DOHH2 (cell line): ENCODE results near the gene CDKAL1.

Experiments used
- H3F3A ChIP-seq: fragments of 200-600 bp; sonication (generic), shearing (Covaris generic); 2 replicates; pipeline ENCODE4 v1.6.0; 2016; ENCODE audit warnings: antibody characterized with exemption, mild to moderate bottlenecking; ENCODE audit not compliant: control insufficient read depth, insufficient read depth
- H3K27ac ChIP-seq: fragments of 200-600 bp; sonication (generic); 2 replicates; pipeline ENCODE4 v1.5.1; 2014; ENCODE audit warnings: low read depth, mild to moderate bottlenecking, low read length, moderate library complexity
- H3K27me3 ChIP-seq: fragments of 200-600 bp; sonication (generic); 2 replicates; pipeline ENCODE4 v1.6.1; 2014; ENCODE audit warnings: mild to moderate bottlenecking, low read length, mixed read lengths; ENCODE audit not compliant: control insufficient read depth
- H3K36me3 ChIP-seq: fragments of 200-600 bp; sonication (generic); 2 replicates; pipeline ENCODE4 v1.6.1; 2014; ENCODE audit warnings: mild to moderate bottlenecking, low read length, moderate library complexity, mixed read lengths; ENCODE audit not compliant: control insufficient read depth
- H3K4me1 ChIP-seq: fragments of 200-600 bp; sonication (generic); 2 replicates; pipeline ENCODE4 v1.6.1; 2014; ENCODE audit warnings: mild to moderate bottlenecking, low read length, mixed read lengths; ENCODE audit not compliant: control insufficient read depth
- H3K4me2 ChIP-seq: fragments of 200-600 bp; sonication (generic); 2 replicates; pipeline ENCODE4 v1.6.0; 2014; ENCODE audit warnings: mild to moderate bottlenecking, low read length, moderate library complexity
- H3K4me3 ChIP-seq: fragments of 200-600 bp; sonication (generic); 2 replicates; pipeline ENCODE4 v1.5.1; 2014; ENCODE audit warnings: mild to moderate bottlenecking, low read length, mixed read lengths
- H3K79me2 ChIP-seq: fragments of 200-600 bp; sonication (generic); 2 replicates; pipeline ENCODE4 v1.6.1; 2014; ENCODE audit warnings: mild to moderate bottlenecking, low read length, mixed read lengths; ENCODE audit not compliant: control insufficient read depth
- H3K9me2 ChIP-seq: fragments of 200-600 bp; sonication (generic); replicated peaks from 2 replicates; pipeline ENCODE4 v1.6.1; 2014; ENCODE audit warnings: mild to moderate bottlenecking, low read length, mixed read lengths; ENCODE audit not compliant: control insufficient read depth
- H3K9me3 ChIP-seq: fragments of 200-600 bp; sonication (generic); 2 replicates; pipeline ENCODE4 v1.6.1; 2014; ENCODE audit warnings: antibody characterized with exemption, low read length, mixed read lengths; ENCODE audit not compliant: control insufficient read depth, insufficient read depth
- H4K20me1 ChIP-seq: fragments of 200-600 bp; sonication (generic); 2 replicates; pipeline ENCODE4 v1.6.0; 2014; ENCODE audit warnings: low read depth, mild to moderate bottlenecking, antibody characterized with exemption, low read length, moderate library complexity; ENCODE audit not compliant: control insufficient read depth, insufficient read depth
- EZH2phosphoT487 ChIP-seq: fragments of 200-600 bp; sonication (generic); IDR thresholded peaks from 2 replicates; pipeline ENCODE4 v1.6.1; 2017; ENCODE audit warnings: borderline replicate concordance, mild to moderate bottlenecking, antibody characterized with exemption, low read length, moderate library complexity, mixed read lengths
- TF ChIP-seq, protein P1 (sequence below): fragments of 200-600 bp; sonication (generic); IDR thresholded peaks from one replicate; pipeline ENCODE4 v1.5.1; 2014; ENCODE audit warnings: antibody characterized with exemption, mild to moderate bottlenecking, low read depth, low read length; ENCODE audit not compliant: poor library complexity, severe bottlenecking

The CDKAL1 gene

DNA sequence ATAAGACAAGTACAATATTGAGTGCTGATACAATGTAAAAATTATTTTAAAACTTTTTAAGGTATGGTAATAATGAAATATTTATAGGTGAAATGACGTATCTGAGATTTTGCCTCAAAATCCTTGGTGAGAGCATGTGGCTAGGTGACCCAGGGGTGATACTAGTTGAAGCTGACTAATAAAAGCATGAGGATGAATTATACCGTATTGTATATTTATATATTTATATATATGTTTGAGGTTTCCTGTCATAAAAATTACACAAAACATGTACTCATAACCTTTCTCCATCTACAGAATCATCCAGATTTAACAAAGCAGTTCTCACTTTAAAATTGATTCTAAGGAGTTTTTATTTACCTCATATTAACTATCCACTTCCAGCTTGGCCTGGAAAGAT lies 358.1 kb downstream of the CDKAL1 start:
- Histone ChIP-seq H3K4me3 (no peak overlapping the region), H3F3A (no peaks in the 10 kb centered on the region), H3K27me3 (no peaks in the 10 kb centered on the region), H4K20me1 (no peaks in the 10 kb centered on the region), H3K79me2 (no peaks in the 10 kb centered on the region), H3K4me1 (no peaks in the 10 kb centered on the region), H3K4me2 (no peak overlapping the region), H3K36me3 (no peaks in the 10 kb centered on the region), H3K27ac (no peak overlapping the region), H3K9me3 (no peaks in the 10 kb centered on the region), H3K9me2 (no peaks in the 10 kb centered on the region)
- no peak for TF ChIP-seq EZH2phosphoT487
- TF ChIP-seq, protein P1, sequence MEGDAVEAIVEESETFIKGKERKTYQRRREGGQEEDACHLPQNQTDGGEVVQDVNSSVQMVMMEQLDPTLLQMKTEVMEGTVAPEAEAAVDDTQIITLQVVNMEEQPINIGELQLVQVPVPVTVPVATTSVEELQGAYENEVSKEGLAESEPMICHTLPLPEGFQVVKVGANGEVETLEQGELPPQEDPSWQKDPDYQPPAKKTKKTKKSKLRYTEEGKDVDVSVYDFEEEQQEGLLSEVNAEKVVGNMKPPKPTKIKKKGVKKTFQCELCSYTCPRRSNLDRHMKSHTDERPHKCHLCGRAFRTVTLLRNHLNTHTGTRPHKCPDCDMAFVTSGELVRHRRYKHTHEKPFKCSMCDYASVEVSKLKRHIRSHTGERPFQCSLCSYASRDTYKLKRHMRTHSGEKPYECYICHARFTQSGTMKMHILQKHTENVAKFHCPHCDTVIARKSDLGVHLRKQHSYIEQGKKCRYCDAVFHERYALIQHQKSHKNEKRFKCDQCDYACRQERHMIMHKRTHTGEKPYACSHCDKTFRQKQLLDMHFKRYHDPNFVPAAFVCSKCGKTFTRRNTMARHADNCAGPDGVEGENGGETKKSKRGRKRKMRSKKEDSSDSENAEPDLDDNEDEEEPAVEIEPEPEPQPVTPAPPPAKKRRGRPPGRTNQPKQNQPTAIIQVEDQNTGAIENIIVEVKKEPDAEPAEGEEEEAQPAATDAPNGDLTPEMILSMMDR, result no peak

DNA sequence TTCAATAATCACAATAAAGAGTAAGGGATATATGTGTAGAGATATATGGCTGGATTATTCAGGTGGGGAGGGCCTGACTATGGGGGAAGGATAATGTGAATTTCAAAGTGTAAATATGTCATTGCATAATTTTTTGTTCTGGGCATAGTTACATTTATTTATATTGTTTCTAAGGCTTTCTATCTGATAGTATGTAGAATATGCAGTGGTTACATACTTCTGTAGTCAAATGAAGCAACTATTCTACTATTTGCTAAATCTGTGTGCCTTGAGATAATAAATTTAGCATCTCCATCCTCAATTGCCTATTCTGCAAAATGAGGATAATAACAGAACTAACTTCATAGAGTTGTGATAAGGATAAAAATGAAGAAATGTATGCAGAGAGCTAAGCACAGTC lies 359.2 kb downstream of the CDKAL1 start:
- no peaks in the 10 kb centered on the region for H3K9me3 ChIP-seq
- H3K27ac ChIP-seq, result no peak overlapping the region
- no peak overlapping the region for H3K4me3 ChIP-seq
- no peaks in the 10 kb centered on the region for H3K79me2 ChIP-seq
- no peaks in the 10 kb centered on the region for H3K36me3 ChIP-seq
- H3F3A ChIP-seq, result no peaks in the 10 kb centered on the region
- H3K9me2 ChIP-seq, result no peaks in the 10 kb centered on the region
- H4K20me1 ChIP-seq, result no peaks in the 10 kb centered on the region
- H3K4me2 ChIP-seq, result no peak overlapping the region
- TF ChIP-seq EZH2phosphoT487, result no peak
- TF ChIP-seq, protein P1, result no peak
- H3K27me3 ChIP-seq, result no peaks in the 10 kb centered on the region
- H3K4me1 ChIP-seq, result no peaks in the 10 kb centered on the region

DNA sequence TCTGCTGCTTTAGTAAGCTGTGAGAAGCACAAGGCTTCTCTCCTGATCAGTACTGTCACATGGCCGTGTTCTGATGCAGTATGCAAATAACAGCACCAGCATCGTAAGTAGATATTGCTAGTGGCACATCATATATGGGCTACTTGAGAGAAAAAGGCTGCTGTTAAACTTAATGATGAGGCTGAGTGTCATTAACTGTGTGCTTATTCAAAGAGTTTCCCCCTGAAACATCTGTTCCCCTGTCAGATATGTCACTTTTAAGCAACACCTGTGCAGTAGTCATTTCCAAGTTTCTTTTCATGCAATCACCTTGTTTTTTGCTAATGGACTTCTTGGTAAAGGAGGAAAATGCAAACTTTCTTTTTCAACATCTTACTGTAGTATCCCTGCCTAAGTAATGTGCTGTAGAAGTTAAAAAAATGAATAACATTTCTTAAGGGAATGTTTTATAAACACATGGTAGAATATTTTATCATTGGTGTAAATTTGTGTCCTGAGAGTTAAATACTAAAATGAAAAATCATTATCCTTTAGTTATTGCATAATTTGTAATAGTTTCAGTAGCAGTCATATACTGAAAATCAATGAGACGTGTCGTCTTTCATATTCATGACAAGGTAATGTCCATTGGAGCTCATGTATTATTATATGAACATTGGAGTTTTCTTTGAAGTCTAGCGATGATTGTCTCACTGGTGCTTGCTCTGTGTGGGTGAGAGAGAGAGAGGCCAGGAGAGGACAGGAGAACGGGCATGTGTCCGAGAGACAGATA lies 366.3 kb downstream of the CDKAL1 start:
- no peaks in the 10 kb centered on the region for H3F3A ChIP-seq
- no peak overlapping the region for H3K4me2 ChIP-seq
- TF ChIP-seq, protein P1, result no peak
- no peak for TF ChIP-seq EZH2phosphoT487
- no peaks in the 10 kb centered on the region for H4K20me1 ChIP-seq
- no peak overlapping the region for H3K4me3 ChIP-seq
- H3K27me3 ChIP-seq, result no peaks in the 10 kb centered on the region
- no peak overlapping the region for H3K27ac ChIP-seq
- no peaks in the 10 kb centered on the region for H3K79me2 ChIP-seq
- H3K36me3 ChIP-seq, result no peaks in the 10 kb centered on the region
- no peaks in the 10 kb centered on the region for H3K9me3 ChIP-seq
- H3K9me2 ChIP-seq, result no peaks in the 10 kb centered on the region
- no peaks in the 10 kb centered on the region for H3K4me1 ChIP-seq
